HG03354 (cell line): Measurements from ENCODE around the gene ZMYND8.

Experiments
- ATAC-seq: cut with Tn5 transposase; IDR thresholded peaks from one replicate; pipeline ENCODE4 v1.9.1; 2021; ENCODE audit warnings: mild to moderate bottlenecking; ENCODE audit not compliant: unreplicated experiment, poor library complexity, severe bottlenecking

ZMYND8 gene

GRCh38 chr20:47354714-47355488 is 1.6 kb downstream of the ZMYND8 start:
- ATAC-seq, result no peak

GRCh38 chr20:47354464-47354713 is 2.1 kb downstream of the ZMYND8 start:
- no peak for ATAC-seq

- no peak for ATAC-seq
Measured at GRCh38 chr20:47353692-47354463, 2.6 kb downstream of the ZMYND8 start.

- no peak for ATAC-seq
Measured at GRCh38 chr20:47353239-47353691, 3.2 kb downstream of the ZMYND8 start.

GRCh38 chr20:47352332-47353238 is 3.9 kb downstream of the ZMYND8 start:
- ATAC-seq, result no peak

GRCh38 chr20:47351643-47352331 is 4.7 kb downstream of the ZMYND8 start:
- ATAC-seq, result no peak

GRCh38 chr20:47350691-47351545 is 5.6 kb downstream of the ZMYND8 start:
- no peak for ATAC-seq

- no peak for ATAC-seq
Measured at GRCh38 chr20:47350181-47350550, 6.3 kb downstream of the ZMYND8 start.

GRCh38 chr20:47349365-47350180 is 6.9 kb downstream of the ZMYND8 start:
- no peak for ATAC-seq

GRCh38 chr20:47348539-47349142 is 7.9 kb downstream of the ZMYND8 start:
- no peak for ATAC-seq

- no peak for ATAC-seq
Measured at GRCh38 chr20:47347661-47348435, 8.7 kb downstream of the ZMYND8 start.

GRCh38 chr20:47346172-47346571 is 10.3 kb downstream of the ZMYND8 start:
- no peak for ATAC-seq

- ATAC-seq, result no peak
Measured at GRCh38 chr20:47345214-47345613, 11.3 kb downstream of the ZMYND8 start.

GRCh38 chr20:47343007-47343472 is 13.5 kb downstream of the ZMYND8 start:
- ATAC-seq, result no peak

GRCh38 chr20:47338131-47338628 is 18.3 kb downstream of the ZMYND8 start:
- no peak for ATAC-seq

GRCh38 chr20:47337413-47337812 is 19.1 kb downstream of the ZMYND8 start:
- ATAC-seq, result no peak
